Coronary artery (tissue), 2 donors: ENCODE data around the gene PKD1L1.
A peak's percentile ranks its signal among the peaks of the same experiment; 100 is the strongest.

ENCODE experiments used
- DNase-seq: peaks from one replicate; pipeline ENCODE4 v3.0.0-alpha.2; 2017; ENCODE audit warnings: low spot score
- H3K27ac ChIP-seq, 2 donors: fragments of 200-600 bp; sonication (generic); one replicate each; pipeline ENCODE4 v1.5.1; 2016 to 2019
- H3K4me3 ChIP-seq: fragments of 200-600 bp; sonication (generic); 2 replicates; pipeline ENCODE4 v1.5.1; 2016; ENCODE audit warnings: mild to moderate bottlenecking, moderate library complexity
- CTCF ChIP-seq: fragments of 200-600 bp; sonication (generic); IDR thresholded peaks from one replicate; pipeline ENCODE4 v1.5.1; 2019; ENCODE audit warnings: antibody characterized with exemption

Gene PKD1L1

GRCh38 chr7:47763063-47763974, 184.9 kb downstream of the PKD1L1 start:
- DNase-seq, result no peak
- peak overlapping the region in 1 of 2 donors; percentile 40 for H3K27ac ChIP-seq
- no peak overlapping the region for H3K4me3 ChIP-seq
- TF ChIP-seq CTCF, result no peak

- DNase-seq, result no peak
- H3K27ac ChIP-seq, result peak overlapping the region in 1 of 2 donors; percentile 40
- no peak for TF ChIP-seq CTCF
- H3K4me3 ChIP-seq, result no peak overlapping the region
Measured at GRCh38 chr7:47762746-47763062, 185.6 kb downstream of the PKD1L1 start.

GRCh38 chr7:47762207-47762606, 186.1 kb downstream of the PKD1L1 start:
- Histone ChIP-seq H3K27ac (no peak overlapping the region), H3K4me3 (no peak overlapping the region)
- DNase-seq, result no peak
- no peak for TF ChIP-seq CTCF

- DNase-seq, result no peak
- no peak for TF ChIP-seq CTCF
- peak overlapping the region; percentile 90 to 95 for H3K27ac ChIP-seq
- H3K4me3 ChIP-seq, result no peak overlapping the region
Measured at GRCh38 chr7:47759056-47759706, 189.1 kb downstream of the PKD1L1 start.

GRCh38 chr7:47758546-47758945, 189.7 kb downstream of the PKD1L1 start:
- no peak for TF ChIP-seq CTCF

GRCh38 chr7:47757921-47758411, 190.3 kb downstream of the PKD1L1 start:
- no peak overlapping the region for H3K4me3 ChIP-seq
- peak overlapping the region; percentile 90 to 95 for H3K27ac ChIP-seq
- no peak for TF ChIP-seq CTCF
- DNase-seq, result peak; percentile 95

More at GRCh38 chr7:47758546-47758945, 189.7 kb downstream of the PKD1L1 start:
- H3K4me3 ChIP-seq, result no peak overlapping the region
- no peak for DNase-seq
- peak overlapping the region; percentile 90 to 95 for H3K27ac ChIP-seq
